HG03469 (cell line): ENCODE measurements around the gene SOX15.
"Not testable (repeated sequence)": the region's sequence is repeated elsewhere in the genome, so short reads cannot be mapped to it uniquely, and the experiment has no call there.

Experiments
- ATAC-seq: cut with Tn5 transposase; IDR thresholded peaks from one replicate; pipeline ENCODE4 v1.9.1; 2021; ENCODE audit warnings: mild to moderate bottlenecking, moderate library complexity, moderate number of reproducible peaks; ENCODE audit not compliant: unreplicated experiment

SOX15 gene

DNA sequence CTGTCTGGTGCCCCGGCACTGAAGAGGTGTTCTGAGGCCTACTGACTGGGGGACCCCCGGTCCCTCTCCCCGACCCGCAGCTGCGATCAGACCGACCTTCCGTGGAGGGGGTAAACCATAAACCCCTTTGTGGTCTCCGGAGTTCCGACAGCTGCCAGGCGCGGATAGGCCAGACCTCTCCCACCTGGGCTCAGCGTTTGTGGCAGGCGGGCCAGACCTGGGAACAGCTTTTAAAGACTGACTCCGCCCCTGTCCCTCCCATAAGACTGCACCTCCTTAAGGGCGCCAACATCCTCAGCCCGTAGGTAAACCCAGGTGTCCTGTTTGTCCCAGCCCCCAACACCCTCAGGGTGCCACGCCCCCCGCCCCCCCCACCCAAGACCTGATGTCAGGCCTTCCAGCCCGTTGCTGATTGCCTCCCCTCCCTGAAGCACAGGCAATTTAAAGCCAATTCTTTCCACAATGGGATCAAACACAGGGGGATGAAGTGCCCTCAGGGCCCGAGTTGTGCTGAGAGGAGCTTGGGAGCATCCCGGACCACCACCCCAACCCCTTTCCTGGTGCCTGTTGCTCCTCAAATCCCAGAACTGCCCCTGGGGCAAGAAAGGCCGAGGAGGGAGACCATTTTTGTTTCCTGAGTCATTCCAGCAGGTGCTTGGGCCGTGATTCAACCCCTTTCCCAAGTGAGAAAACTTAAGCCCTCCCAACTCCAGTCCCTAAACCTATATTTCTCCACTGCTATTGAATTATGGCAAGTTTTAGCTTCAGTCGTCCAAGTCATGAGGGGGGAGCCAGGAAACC is at the start of gene SOX15:
Gene SOX15 (minus strand): TSS at position 204 of the 801 bp plus-strand sequence. CDS start 418 bp downstream, outside the sequence.
- no peak for ATAC-seq

DNA sequence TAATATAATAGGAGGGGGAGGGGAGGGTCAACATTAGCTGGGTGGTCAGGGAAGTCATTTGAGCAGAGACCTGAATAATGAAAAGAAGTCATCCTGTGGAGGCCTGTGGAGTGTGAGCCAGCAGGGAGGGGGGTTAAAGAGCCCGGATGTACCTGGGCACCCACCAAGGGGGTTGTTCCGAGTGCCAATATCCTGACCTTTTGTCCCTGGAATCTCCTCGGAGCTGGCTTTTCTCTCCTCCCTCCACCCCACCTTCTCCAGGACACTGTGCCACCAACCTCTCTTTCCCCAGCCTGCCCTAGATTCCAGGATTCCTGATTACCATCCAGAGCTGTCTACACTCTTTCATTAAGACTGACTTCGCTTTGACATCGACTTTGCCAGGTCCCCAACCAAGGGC is 46.3 kb upstream of the SOX15 start:
- ATAC-seq = no peak

DNA sequence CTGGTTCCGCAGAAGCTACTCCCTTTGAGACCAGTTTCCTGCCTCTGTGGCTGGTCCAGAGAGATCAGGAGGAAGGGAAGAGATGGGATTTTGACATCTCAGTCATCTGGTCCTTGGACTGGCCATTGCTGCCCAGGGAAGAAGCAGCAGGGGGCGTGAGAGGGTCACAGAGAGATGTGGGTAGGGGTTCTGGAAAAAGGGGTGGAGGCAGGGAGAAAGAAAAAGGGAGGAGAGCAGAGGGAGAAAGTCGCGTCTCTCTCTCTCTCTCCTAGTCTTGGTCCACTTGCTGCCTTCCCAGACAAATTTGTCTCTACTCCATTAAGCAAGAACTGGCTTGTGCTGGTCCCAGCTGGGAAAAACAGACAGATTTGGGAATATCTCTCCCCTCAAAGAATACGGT is 44.5 kb upstream of the SOX15 start:
- no peak for ATAC-seq

DNA sequence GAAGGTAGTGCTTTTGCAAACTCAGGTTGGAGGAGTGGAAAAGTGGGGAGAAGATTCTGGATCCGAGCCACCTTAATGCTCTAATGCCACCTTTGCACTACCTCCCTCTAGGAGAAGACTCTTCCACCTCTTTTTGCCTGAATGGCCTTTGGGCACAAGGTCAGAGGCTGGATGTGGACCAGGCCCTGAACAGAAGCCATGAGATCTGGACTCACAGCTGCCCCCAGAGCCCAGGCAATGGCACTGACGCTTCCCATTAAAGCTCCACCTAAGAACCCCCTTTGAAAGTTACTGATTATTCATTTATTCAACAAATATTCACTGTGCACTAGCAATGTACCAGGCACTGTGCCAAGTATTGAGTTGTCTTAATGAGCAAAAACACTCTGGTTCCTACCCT is 43.2 kb upstream of the SOX15 start:
- no peak for ATAC-seq

DNA sequence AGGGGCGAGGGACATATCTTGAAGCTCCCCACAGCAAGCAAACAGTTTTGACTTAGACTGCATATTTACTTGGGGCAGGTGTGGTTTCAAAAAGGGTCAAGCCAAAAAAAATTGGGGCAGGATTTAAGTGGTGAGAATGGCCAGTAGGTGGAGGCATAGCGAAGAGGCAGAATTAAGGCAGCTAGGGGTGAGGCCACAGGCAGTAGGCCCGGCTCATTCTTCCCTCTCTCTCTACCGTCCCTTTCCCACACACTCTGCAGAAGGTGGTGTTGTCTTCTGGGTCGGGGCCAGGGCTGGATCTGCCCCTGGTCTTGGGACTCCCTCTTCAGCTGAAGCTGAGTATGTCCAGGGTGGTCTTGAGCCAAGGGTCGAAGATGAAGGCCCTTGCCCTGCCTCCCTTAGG is 42.6 kb upstream of the SOX15 start:
- ATAC-seq = no peak

DNA sequence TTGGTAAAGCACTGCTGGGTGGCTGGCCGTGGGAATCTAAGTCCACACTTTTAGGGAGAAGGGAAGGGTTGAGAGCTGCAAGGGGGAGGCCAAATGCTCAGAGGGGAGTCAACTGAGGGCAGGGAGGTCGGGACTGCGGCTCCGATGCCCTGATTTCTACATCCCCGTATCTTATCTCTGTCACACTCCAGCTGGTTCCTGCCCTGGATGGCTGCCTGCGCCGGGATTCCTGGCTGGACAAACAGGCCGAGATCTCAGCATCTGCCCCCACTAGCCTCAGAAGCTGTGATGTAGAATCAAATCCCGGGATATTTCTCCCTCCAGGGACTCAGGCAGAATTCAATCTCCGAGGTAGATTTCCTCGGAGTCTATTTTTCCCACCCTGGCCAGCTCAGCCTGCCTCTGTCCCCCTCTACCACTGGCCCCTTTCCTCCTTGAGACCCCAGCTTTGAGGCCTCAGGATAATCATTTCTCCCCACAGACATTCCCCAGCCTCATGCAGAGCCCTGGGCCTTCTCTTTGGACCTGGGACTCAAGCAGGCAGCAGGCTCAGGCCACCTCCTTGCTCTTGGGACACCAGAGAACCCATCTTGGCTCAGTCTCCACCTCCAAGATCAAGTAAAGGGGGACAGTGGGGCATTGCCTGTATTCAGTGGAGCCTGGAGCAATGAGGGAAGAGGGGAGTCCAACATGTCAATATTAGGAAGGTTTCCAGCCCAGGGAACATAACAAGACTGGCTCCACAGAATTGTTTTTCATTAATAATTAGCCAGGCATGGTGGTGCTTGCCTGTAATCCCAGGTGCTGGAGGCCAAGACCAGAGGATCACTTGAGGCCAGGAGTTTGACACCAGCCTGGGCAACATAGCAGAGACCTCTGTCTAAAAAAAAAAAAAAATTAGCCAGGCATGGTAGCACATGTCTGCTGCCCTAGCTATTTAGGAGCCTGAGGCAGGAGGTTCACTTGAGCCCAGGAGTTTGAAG is 41.8 kb upstream of the SOX15 start:
- ATAC-seq = no peak

DNA sequence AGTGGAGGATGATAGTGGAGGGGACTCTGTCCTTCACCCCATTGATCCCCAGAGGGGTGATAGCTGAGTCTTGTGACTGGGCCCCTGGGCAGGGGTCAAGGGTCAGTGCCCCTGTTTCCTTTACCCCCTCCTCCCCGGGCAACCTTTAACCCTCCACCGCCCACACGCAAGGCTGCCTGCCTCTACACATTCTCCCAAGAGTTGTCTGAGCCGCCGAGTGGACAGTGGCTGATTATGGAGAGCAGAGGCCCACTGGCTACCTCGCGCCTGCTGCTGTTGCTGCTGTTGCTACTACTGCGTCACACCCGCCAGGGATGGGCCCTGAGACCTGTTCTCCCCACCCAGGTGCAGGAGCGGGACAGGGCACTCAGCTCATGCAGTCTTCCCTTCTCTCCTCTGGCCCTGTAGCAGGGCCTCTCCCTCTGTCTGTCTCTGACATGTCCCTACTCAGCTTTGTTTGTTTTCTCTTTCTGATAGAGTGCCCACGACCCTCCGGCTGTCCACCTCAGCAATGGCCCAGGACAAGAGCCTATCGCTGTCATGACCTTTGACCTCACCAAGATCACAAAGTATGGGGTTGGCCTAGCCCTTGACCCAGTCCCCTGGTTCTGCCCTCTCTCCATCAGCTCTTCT is 40.2 kb upstream of the SOX15 start, which contains the start of gene SHBG:
Gene SHBG (plus strand): TSS at position 197 of the 633 bp plus-strand sequence. CDS start 38 bp downstream, at position 235.
- no peak for ATAC-seq

DNA sequence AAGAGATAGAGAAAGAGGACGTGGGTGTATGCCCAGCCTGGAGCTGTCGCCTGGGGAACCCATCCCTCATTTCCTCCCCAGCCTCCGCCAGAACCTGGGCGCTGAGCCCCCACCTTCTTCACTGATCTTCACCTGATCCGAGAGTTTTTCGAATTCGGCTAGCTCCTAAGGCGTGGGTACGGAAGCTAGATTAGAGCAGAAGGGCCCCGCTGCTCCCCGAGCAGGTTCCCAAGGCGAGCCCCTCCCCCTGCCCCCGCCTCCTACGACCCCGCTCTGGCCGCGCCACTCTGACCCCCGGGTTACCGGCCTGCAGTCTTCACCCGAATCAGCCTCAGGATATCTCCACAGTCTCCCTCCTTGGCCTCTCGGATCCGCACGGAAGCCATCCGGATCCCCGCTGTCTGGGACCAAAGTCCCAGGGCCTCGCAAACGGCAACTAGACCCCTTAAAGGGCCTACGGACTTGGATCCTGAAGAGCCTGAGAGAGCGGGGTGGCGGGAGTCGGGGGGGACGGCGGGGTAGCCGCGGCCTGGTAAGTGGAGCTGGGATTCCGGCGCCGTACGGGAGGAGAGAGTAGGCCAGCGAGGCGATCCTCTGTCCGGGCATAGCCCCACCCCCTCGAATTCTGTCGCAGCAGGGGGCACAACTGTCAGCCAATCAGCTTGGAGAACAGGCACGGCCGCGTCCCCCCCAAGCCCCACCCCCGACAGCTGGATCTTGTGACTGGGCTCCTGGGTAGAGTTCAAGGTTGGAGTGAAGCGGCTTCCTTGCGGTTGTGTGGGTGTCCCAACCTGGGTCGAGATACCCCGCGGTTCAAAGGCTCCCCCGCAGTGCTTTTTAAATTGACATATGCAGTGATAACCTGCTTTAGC is 37.6 kb upstream of the SOX15 start, which contains the start of gene SAT2:
Gene SAT2 (minus strand): TSS at position 572 of the 872 bp plus-strand sequence. CDS start 186 bp downstream, at position 386.
- no peak for ATAC-seq

DNA sequence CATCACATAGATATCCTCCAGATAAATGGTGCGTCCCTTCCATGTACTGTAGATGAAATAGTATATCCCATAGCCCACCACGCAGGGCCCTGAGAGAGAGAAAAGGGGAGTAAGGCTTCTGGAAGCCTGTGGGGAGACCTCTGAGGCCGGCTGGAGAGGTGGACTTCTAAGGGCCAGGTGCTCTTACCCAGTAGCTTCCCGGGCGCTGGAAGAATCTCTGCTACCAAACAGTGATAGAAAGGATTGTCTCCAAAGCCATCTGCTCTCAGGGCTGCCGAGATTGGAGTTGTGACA is 37.0 kb upstream of the SOX15 start:
- ATAC-seq = no peak

DNA sequence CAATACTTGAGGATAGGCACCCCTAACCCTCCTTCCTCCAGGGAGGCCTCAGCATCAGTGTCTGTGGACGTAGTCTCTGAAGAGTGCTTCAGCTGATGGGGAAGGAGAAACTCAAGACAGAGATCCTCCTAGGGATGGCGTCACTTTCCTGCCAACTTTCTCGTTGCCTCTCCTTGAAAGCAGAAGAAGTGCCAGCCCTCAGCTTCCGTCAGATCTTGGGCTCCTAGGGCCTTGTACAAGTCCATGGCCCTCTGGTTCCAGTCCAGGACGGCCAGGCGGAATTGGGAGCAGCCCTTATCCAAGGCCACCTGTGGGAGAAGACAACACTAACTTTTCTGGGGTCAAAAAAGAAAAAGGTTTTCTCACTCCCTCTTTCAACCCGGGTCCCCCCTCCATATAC is 36.4 kb upstream of the SOX15 start:
- ATAC-seq = no peak

DNA sequence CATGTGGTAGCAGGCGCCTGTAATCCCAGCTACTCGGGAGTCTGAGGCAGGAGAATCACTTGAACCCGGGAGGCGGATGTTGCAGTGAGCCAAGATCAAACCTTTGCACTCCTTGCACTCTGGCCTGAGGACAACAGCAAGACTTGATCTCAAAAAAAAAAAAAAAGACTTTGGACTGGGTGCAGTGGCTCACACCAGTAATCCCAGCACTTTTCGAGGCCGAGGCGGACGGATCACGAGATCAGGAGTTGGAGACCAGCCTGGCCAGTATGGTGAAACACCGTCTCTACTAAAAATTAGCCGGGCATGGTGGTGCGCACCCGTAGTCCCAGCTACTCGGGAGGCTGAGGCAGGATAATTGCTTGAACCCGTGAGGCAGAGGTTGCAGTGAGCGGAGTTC is 35.9 kb upstream of the SOX15 start:
- ATAC-seq = not testable (repeated sequence)

DNA sequence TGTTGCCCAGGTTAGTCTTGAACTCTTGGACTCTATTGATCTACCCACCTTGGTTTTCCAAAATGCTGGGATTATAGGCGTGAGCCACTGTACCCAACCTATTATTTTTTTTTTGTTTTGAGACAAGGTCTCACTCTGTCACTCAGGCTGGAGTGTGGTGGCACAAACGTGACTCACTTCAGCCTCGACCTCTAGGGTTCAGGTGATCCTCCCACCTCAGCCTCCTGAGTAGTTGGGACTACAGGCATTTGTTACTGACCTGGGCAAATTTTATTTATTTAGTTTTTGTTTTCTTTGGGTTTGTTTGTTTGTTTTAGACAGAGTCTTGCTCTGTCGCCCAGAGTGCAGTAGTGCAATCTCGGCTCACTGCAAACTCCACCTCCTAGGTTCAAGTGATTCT is 33.8 kb upstream of the SOX15 start:
- ATAC-seq = no peak

DNA sequence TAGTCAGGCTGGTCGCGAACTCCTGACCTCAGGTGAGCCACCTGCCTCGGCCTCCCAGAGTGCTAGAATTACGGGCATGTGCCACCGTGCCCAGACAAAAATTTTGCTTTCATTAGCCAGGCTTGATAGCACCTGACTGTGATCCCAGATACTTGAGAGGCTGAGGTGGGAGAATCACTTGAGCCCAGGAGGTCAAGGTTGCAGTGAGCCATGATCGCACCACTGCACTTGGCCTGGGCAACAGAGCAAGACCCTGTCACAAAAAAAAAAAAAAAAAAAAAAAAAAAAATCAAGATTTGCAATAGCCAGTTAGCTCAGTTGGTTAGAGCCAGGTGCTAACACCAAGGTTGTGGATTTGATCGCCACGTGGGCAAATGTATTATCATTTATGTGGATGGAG is 30.9 kb upstream of the SOX15 start:
- no peak for ATAC-seq

DNA sequence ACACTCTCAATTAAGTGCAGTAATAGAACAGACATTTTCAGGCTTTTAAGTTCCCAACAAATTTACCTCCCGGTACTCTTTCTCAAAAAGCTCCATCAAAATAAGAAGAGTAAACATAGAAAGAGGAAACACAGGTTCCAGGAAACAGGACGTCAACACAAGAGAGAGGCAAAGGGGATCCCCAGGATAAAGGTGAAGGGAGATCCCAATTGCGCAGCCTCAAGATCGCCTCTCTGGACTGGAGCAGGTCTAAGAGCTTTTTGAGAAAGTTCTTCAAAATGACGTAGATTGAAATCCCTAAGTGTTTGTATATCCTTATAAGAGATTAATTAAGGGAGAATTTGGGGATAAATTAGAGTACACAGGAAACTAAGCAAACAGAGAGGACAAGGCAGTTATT is 28.7 kb upstream of the SOX15 start:
- ATAC-seq = no peak

DNA sequence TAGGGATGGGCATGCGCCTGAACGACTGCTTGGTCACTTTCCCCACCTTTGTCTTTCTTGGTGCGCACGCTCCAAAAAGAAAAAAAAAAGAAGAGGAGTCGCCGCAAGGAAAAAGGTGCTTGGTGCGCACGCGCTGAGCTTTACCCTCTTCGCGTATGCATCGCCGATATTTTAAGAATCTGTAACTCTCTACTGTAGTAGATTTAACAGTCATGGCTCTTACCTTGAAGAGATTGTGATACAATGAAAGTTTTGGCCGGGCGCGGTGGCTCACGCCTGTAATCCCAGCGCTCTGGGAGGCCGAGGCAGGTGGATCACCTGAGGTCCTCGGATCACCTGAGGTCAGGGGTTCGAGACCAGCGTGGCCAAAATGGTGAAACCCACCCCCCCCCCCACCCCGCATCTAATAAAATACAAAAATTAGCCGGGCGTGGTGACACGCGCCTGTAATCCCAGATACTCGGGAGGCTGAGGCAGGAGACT is 25.4 kb upstream of the SOX15 start:
- ATAC-seq = no peak

DNA sequence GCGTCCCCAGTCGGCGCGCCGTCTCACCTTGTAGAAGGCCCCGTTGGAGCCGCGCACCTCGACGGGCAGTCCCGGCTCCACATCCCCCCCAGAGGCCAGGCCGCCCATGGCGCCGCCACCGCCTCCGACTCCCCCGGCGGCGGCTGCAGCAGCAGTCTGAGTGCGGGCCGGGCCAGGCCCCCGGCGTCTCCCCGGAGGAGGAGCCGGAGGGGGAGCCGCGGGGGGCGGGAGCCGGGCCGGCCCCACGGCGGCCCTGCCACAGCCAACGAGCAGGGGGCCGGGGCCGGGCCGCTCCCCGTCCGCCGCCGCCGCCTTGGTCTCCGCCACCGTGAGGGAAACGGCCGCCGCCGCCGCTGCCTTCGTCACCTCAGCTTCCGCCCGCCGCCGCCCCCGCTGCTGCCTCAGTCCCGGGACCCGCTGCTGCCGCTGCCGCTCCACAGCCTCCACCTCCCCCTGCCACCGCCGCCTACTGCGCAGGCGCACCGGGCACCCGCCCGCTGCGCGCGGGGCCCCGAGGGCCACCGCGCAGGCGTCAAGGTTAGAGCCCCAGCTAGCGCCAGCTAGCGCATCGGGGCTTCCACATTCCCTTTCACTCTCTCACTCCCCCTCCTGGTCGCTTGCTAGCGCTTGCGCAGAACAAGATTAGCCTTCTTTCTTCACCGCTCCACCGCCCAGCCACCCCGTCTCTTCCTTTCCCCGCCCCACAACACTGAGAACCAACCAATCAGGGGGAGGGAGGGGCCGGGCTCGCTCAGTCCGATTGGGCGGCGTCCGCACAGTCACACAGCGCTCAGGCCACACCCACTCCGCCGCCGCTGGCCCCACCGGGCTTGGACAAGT is 24.8 kb upstream of the SOX15 start, which contains the start of gene FXR2:
Gene FXR2 (minus strand): TSS at position 473 of the 840 bp plus-strand sequence. CDS start 365 bp downstream, at position 108.
- peak; percentile 71 for ATAC-seq

DNA sequence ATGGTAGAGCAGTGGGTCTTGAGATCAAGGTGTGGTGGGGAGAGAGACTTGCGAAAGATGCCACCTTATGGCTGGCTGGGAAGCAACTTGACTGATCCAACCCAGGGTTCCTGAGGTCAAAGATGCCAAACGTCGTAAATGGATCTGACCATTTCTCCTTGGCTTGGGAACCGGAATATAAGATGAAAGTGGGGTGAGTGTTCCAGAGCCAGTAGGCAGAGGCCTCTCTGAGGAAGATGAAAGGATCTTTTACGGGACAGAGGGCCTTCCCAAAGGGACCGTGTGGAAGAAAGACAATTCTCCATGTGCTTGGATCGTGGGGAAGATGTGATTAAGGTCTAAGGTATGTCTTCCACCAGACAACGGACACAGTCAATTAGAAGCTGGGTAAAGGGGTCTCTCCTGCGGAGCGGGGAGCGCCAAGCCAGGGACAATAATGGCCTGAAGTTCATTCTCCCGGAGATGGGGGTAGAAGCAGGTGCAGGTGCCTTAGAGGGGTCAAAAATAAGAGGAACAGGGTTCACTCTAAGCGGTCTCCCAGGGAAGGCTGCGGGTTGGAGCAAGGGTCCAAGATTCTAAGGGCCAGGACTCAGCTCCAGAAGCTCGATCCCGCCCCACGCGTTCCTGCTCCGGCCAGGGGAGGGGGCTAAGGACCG is 24.0 kb upstream of the SOX15 start:
- ATAC-seq = no peak

DNA sequence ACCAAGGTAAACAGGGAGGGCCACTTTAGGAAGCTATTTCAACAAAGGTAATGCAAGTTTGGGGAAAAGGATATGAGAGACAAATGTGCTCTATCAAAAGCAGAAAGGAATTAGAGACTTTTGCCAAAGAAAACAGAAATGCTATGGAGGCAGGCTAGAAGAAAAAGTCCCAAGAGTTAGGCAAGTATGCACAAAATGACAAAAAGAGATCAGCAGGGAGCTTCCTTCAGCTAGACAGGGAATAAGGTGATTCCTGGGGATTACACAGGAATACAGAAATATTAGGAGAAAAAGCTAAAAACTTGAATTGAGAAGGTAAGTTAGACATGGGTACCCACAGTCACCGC is 22.4 kb upstream of the SOX15 start:
- no peak for ATAC-seq
